SK-N-SH (cell line): Measurements from ENCODE around the gene CCDC167. TPM values are rescaled to one million over a fixed set of nuclear protein-coding genes. Genes with fewer than 3 reads are reported as not detected.

ENCODE experiments used
- CTCF ChIA-PET: fragments of 300-600, 350-600 bp; formaldehyde crosslinking; extraction: SDS; loops from one replicate; lab custom pipeline; 2021; lab: Yijun Ruan, JAX
- POLR2A ChIA-PET: fragments of 350-600 bp; sonication (Branson Sonifier 250); formaldehyde crosslinking; extraction: SDS; loops from one replicate; lab custom pipeline; 2020; ENCODE audit warnings: antibody characterized with exemption, inconsistent platforms; lab: Yijun Ruan, JAX
- DNase-seq: peaks from one replicate; pipeline ENCODE4 v3.0.0; 2012
- H2AFZ ChIP-seq: fragments of 200-600 bp; sonication (generic); 2 replicates; pipeline ENCODE4 v1.8.1; 2016; ENCODE audit warnings: antibody characterized with exemption, mild to moderate bottlenecking, low read depth
- H3F3A ChIP-seq: fragments of 200-600 bp; sonication (generic); replicated peaks from 2 replicates; pipeline ENCODE3; 2016; ENCODE audit warnings: antibody characterized with exemption, mild to moderate bottlenecking; ENCODE audit not compliant: insufficient read depth
- H3K27ac ChIP-seq, 2 experiments: fragments of 200-500 bp in 1 of 2; fragments of 200-600 bp in 1 of 2; sonication (Bioruptor generic) in 1 of 2; sonication (generic), shearing (Covaris generic) in 1 of 2; 2 replicates each; pipeline versions ENCODE4 v1.5.1 to v1.6.1; 2014 to 2016; ENCODE audit warnings: low read depth in 2 of 2, inconsistent platforms in 1 of 2, low read length in 1 of 2, mild to moderate bottlenecking in 1 of 2, mixed read lengths in 1 of 2
- H3K27me3 ChIP-seq: fragments of 200-600 bp; sonication (generic), shearing (Covaris generic); 2 replicates; pipeline ENCODE4 v1.6.1; 2016; ENCODE audit warnings: mixed run types; ENCODE audit not compliant: insufficient read depth
- H3K36me3 ChIP-seq, 2 experiments: fragments of 200-500 bp in 1 of 2; fragments of 200-600 bp in 1 of 2; sonication (Bioruptor generic) in 1 of 2; sonication (generic) in 1 of 2; replicated peaks in 1 of 2; 2 replicates each; pipeline versions ENCODE3 to v1.5.1; 2014 to 2016; ENCODE audit warnings: low read length in 1 of 2, mild to moderate bottlenecking in 1 of 2; ENCODE audit not compliant: insufficient read depth in 2 of 2, control insufficient read depth in 1 of 2
- H3K4me1 ChIP-seq, 2 experiments: fragments of 200-500 bp in 1 of 2; fragments of 200-600 bp in 1 of 2; sonication (Bioruptor generic) in 1 of 2; sonication (generic), shearing (Covaris generic) in 1 of 2; 2 replicates each; pipeline versions ENCODE4 v1.5.1 to v1.6.1; 2014 to 2016; ENCODE audit warnings: low read depth in 1 of 2, low read length in 1 of 2, mixed run types in 1 of 2; ENCODE audit not compliant: insufficient read depth in 2 of 2, control insufficient read depth in 1 of 2
- H3K4me2 ChIP-seq: fragments of 200-600 bp; sonication (generic), shearing (Covaris generic); 2 replicates; pipeline ENCODE4 v1.6.1; 2017; ENCODE audit warnings: mixed run types
- H3K4me3 ChIP-seq, 2 experiments: fragments of 200-500 bp in 1 of 2; fragments of 200-600 bp in 1 of 2; sonication (Bioruptor generic) in 1 of 2; sonication (generic), shearing (Covaris generic) in 1 of 2; 2 replicates each; pipeline versions ENCODE4 v1.5.1 to v1.8.1; 2014 to 2016; ENCODE audit warnings: low read depth in 2 of 2, inconsistent platforms in 1 of 2, low read length in 1 of 2, mild to moderate bottlenecking in 1 of 2, mixed read lengths in 1 of 2, moderate library complexity in 1 of 2
- H3K79me2 ChIP-seq: fragments of 200-600 bp; sonication (generic); 2 replicates; pipeline ENCODE4 v1.8.1; 2017; ENCODE audit warnings: mild to moderate bottlenecking; ENCODE audit not compliant: insufficient read depth
- H3K9ac ChIP-seq: fragments of 200-600 bp; sonication (generic); 2 replicates; pipeline ENCODE4 v1.6.1; 2017; ENCODE audit warnings: mixed run types
- H3K9me2 ChIP-seq: fragments of 200-600 bp; sonication (generic); 2 replicates; pipeline ENCODE4 v1.6.1; 2017; ENCODE audit warnings: mixed run types
- H3K9me3 ChIP-seq: fragments of 200-600 bp; sonication (generic); 2 replicates; pipeline ENCODE4 v1.6.1; 2017; ENCODE audit warnings: mixed run types, mild to moderate bottlenecking, moderate library complexity
- H4K20me1 ChIP-seq: fragments of 200-600 bp; sonication (generic); 2 replicates; pipeline ENCODE4 v1.6.1; 2017; ENCODE audit warnings: mild to moderate bottlenecking, mixed run types; ENCODE audit not compliant: insufficient read depth
- EP300 ChIP-seq, 2 experiments: IDR thresholded peaks; 2 replicates each; pipeline versions ENCODE4 v1.4.0 to v1.6.1; 2012; ENCODE audit warnings: borderline replicate concordance in 1 of 2, low read depth in 1 of 2, low read length in 1 of 2
- EZH2phosphoT487 ChIP-seq: fragments of 200-600 bp; sonication (generic); IDR thresholded peaks from 2 replicates; pipeline ENCODE4 v1.6.1; 2017; ENCODE audit warnings: low read depth, mixed run types, mild to moderate bottlenecking, antibody characterized with exemption, moderate library complexity, borderline replicate concordance
- FOXJ3 ChIP-seq: sonication (generic); formaldehyde crosslinking; IDR thresholded peaks from 2 replicates; pipeline ENCODE4 v1.5.1; 2020; ENCODE audit warnings: mild to moderate bottlenecking, missing genetic modification reagents
- FOXM1 ChIP-seq: IDR thresholded peaks from 2 replicates; pipeline ENCODE4 v1.4.0; 2012; ENCODE audit warnings: low read depth, mild to moderate bottlenecking
- GABPA ChIP-seq: IDR thresholded peaks from 2 replicates; pipeline ENCODE4 v1.4.0; 2012; ENCODE audit warnings: low read depth, mild to moderate bottlenecking
- GATA2 ChIP-seq: sonication (generic); formaldehyde crosslinking; IDR thresholded peaks from 2 replicates; pipeline ENCODE4 v1.5.0; 2020; ENCODE audit warnings: mild to moderate bottlenecking, missing genetic modification reagents
- IRF3 ChIP-seq: fragments of 150-350 bp; IDR thresholded peaks from 2 replicates; pipeline ENCODE4 v1.6.1; 2016; ENCODE audit warnings: mild to moderate bottlenecking, low read depth, low read length
- MAX ChIP-seq: IDR thresholded peaks from 2 replicates; pipeline ENCODE4 v1.4.0; 2012; ENCODE audit warnings: low read depth
- MXI1 ChIP-seq: IDR thresholded peaks from 2 replicates; pipeline ENCODE4 v1.6.1; 2012; ENCODE audit warnings: mild to moderate bottlenecking, low read depth, low read length, improper control_type of control experiment
- NFIC ChIP-seq: IDR thresholded peaks from 2 replicates; pipeline ENCODE4 v1.4.0; 2012; ENCODE audit warnings: borderline replicate concordance
- NRF1 ChIP-seq: IDR thresholded peaks from 2 replicates; pipeline ENCODE4 v1.6.1; 2012; ENCODE audit warnings: low read depth, mild to moderate bottlenecking, low read length
- REST ChIP-seq: IDR thresholded peaks from 2 replicates; pipeline ENCODE4 v1.6.1; 2012; ENCODE audit warnings: mild to moderate bottlenecking, low read depth, low read length, moderate library complexity
- RFX5 ChIP-seq: IDR thresholded peaks from 2 replicates; pipeline ENCODE4 v1.6.1; 2012; ENCODE audit warnings: mild to moderate bottlenecking, improper control_type of control experiment, low read length
- RXRA ChIP-seq: IDR thresholded peaks from 2 replicates; pipeline ENCODE4 v1.4.0; 2012; ENCODE audit warnings: low read depth, mild to moderate bottlenecking, borderline replicate concordance
- SMC3 ChIP-seq: IDR thresholded peaks from 2 replicates; pipeline ENCODE4 v1.6.1; 2012; ENCODE audit warnings: low read depth, low read length, improper control_type of control experiment
- TCF12 ChIP-seq: IDR thresholded peaks from 2 replicates; pipeline ENCODE4 v1.4.0; 2012
- TEAD4 ChIP-seq: IDR thresholded peaks from 2 replicates; pipeline ENCODE4 v1.4.0; 2012; ENCODE audit warnings: mild to moderate bottlenecking, borderline replicate concordance; ENCODE audit not compliant: insufficient read depth
- YY1 ChIP-seq: IDR thresholded peaks from 2 replicates; pipeline ENCODE4 v1.4.0; 2012; ENCODE audit warnings: low read depth, mild to moderate bottlenecking
- ZBTB33 ChIP-seq: IDR thresholded peaks from 2 replicates; pipeline ENCODE4 v1.4.0; 2012; ENCODE audit warnings: low read depth, borderline replicate concordance
- WGBS: methylation state at CpG from one replicate; pipeline ENCODE4 v1.1.6; 2017; ENCODE audit warnings: low lambda C conversion rate; 5-methylcytosine and 5-hydroxymethylcytosine counted together
- polyA plus RNA-seq, 3 experiments: library from polyadenylated mRNA; depleted of rRNA; stranded (reverse); fragments of >200 nt; gene quantifications; 2 replicates each; pipeline ENCODE4 v1.2.3, GENCODE V29; 2012

Gene CCDC167
- polyA plus RNA-seq, 1 of the 3 experiments (the other 2 are of a cell fraction): 49.1 TPM

GRCh38 chr6:37541346-37541745 lies 41.7 kb upstream of the CCDC167 start:
- H3K9me2 ChIP-seq: no peaks in the 10 kb centered on the region
- no peaks in the 10 kb centered on the region for H3K36me3 ChIP-seq
- H3K9me3 ChIP-seq: no peaks in the 10 kb centered on the region
- H3F3A ChIP-seq: no peaks in the 10 kb centered on the region
- ChIA-PET CTCF (interaction anchor here (3.2 kb wide), 1 partner anchor 151 kb away, joined by 16 read pairs; no protein-coding TSS in a partner anchor), POLR2A (no interaction called here)
- no peak overlapping the region for H3K4me3 ChIP-seq
- H3K79me2 ChIP-seq: no peaks in the 10 kb centered on the region
- WGBS: 88% methylated on average over 4 of the region's 4 CpGs
- H4K20me1 ChIP-seq: no peaks in the 10 kb centered on the region
- TF ChIP-seq NFIC (no peak), REST (no peak), FOXM1 (no peak), EZH2phosphoT487 (no peak), MAX (no peak), IRF3 (no peak), RFX5 (no peak)
- no peak overlapping the region for H3K4me2 ChIP-seq
- no peak overlapping the region for H3K27ac ChIP-seq
- peaks cover 0 to 13% of the 10 kb centered on the region in 2 experiments; a peak in 1 of 4 replicates for H3K4me1 ChIP-seq
- no peak for DNase-seq
- H2AFZ ChIP-seq: no peak overlapping the region
- H3K27me3 ChIP-seq: peaks cover 5% of the 10 kb centered on the region; the same call in 1 of the 2 replicates
- no peak overlapping the region for H3K9ac ChIP-seq

GRCh38 chr6:37540390-37540789 lies 40.7 kb upstream of the CCDC167 start:
- Histone ChIP-seq H3K27ac (no peak overlapping the region), H3K36me3 (no peaks in the 10 kb centered on the region), H3K9ac (no peak overlapping the region), H4K20me1 (no peaks in the 10 kb centered on the region), H2AFZ (no peak overlapping the region), H3K27me3 (peaks cover 14% of the 10 kb centered on the region; the same call in 1 of the 2 replicates), H3K4me1 (peaks cover 0 to 20% of the 10 kb centered on the region in 2 experiments; a peak in 1 of 4 replicates), H3K79me2 (no peaks in the 10 kb centered on the region), H3K9me3 (no peaks in the 10 kb centered on the region), H3K4me3 (no peak overlapping the region), H3K4me2 (no peak overlapping the region), H3F3A (no peaks in the 10 kb centered on the region), H3K9me2 (no peaks in the 10 kb centered on the region)
- ChIA-PET CTCF (interaction anchor here (3.2 to 6.8 kb wide), 2 partner anchors 24 to 152 kb away, joined by 16 to 63 read pairs; no protein-coding TSS in a partner anchor), POLR2A (no interaction called here)
- WGBS: 87% methylated on average over 4 of the region's 4 CpGs
- no peak for TF ChIP-seq FOXJ3 (CRISPR knock-in tag)
- no peak for TF ChIP-seq YY1
- no peak for TF ChIP-seq GABPA
- no peak for TF ChIP-seq NRF1
- TF ChIP-seq TEAD4: no peak
- no peak for TF ChIP-seq EP300 (IDR thresholded peaks at IDR 0.05; ENCODE audit: borderline replicate concordance in 1 of 2, low read depth in 1 of 2, low read length in 1 of 2)
- TF ChIP-seq EZH2phosphoT487: no peak
- TF ChIP-seq MAX: no peak
- TF ChIP-seq RFX5: no peak
- TF ChIP-seq GATA2 (CRISPR knock-in tag): no peak
- no peak for TF ChIP-seq MXI1
- no peak for TF ChIP-seq TCF12
- no peak for TF ChIP-seq RXRA
- no peak for TF ChIP-seq ZBTB33
- TF ChIP-seq SMC3: no peak
- no peak for DNase-seq
